Measurements from ENCODE around the gene DYRK2.

Gene DYRK2
- total RNA-seq = 156 to 182 reads per million in 2 donors

- peak; percentile 44 to 91 (median 67) for DNase-seq
Measured at GRCh38 chr12:67648521-67649260, at the start of gene DYRK2. Gene DYRK2, plus strand, starts transcription at chr12:67648745. Its CDS starts 389 bp downstream, at chr12:67649134.

- peak in 1 of 5 experiments; percentile 14 for DNase-seq
Measured at GRCh38 chr12:67599691-67600090, 48.9 kb upstream of the DYRK2 start.

GRCh38 chr12:67601126-67601525 lies 47.4 kb upstream of the DYRK2 start:
- no peak for DNase-seq

DNA sequence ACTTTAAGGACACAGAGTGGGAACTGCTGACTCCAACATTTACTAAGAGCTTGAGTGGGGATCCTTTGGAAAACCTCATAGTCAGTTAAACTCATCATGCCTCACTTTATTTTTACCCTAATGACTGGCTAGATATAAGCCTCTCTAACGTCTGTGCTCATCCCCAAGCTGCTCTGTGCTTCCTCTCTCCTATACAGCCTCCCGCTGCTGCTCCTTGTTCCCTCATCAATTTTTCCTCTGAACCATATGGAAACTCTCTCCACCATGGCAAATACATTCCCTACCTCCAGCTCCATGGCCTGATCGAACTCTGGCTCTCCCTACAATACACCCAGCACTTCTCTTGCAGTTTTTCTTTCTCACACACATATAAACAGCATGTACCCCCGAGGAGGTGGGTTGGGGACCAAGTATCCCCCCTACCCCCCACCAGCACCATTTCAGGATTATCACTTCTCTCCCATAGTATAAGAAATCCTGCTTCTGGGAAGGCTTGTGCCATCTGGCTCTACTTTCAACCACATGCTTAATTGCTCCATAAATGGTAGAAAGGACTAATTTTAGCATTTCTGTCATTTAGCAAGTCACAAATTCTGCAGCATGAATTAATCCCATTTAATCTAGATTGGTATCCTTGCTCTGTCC lies 39.2 kb upstream of the DYRK2 start:
- DNase-seq = no peak

GRCh38 chr12:67613040-67613439 lies 35.5 kb upstream of the DYRK2 start:
- DNase-seq = no peak

- DNase-seq = no peak
Measured at GRCh38 chr12:67617629-67618028, 30.9 kb upstream of the DYRK2 start.

GRCh38 chr12:67618303-67618702 lies 30.2 kb upstream of the DYRK2 start:
- DNase-seq = no peak

DNA sequence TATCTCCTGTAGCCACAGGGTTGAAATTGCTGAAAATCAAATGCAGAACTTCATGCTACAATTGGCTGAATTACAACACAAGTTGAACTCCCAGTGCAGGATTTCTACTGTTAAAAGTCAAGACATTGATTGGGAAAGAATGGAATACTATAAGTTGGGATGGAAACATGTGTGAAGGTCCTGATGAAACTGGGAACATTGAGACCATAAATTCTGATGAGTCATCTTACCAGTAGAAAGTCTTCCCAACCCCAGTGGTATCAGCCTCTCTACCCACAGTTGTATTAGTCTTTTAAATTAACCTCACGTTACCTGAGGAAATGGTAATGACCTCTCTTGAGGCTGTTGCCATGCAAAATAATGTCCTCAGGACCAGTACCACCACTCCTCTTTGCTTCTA lies 27.4 kb upstream of the DYRK2 start:
- DNase-seq = no peak

GRCh38 chr12:67621926-67622325 lies 26.6 kb upstream of the DYRK2 start:
- no peak for DNase-seq

- no peak for DNase-seq
Measured at GRCh38 chr12:67623259-67623658, 25.3 kb upstream of the DYRK2 start.

DNA sequence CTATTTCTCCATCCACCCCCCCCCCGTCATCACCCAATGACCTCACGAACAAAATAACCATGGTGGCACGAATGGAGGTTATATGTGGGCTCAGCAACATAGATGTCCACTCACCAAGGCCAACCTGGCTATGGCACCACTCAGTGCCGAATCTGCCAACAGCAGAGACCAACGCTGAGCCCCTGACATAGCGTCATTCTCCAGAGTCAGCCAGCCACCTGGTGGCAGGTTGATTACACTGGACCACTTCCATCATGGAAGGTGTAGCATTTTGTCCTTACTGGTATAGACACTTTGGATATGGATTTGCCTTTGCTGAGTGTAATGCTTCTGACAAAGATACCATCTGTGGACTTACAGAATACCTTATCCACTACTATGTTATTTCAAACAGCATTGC lies 24.2 kb upstream of the DYRK2 start:
- DNase-seq = no peak

- DNase-seq = no peak
Measured at GRCh38 chr12:67625004-67625403, 23.5 kb upstream of the DYRK2 start.

DNA sequence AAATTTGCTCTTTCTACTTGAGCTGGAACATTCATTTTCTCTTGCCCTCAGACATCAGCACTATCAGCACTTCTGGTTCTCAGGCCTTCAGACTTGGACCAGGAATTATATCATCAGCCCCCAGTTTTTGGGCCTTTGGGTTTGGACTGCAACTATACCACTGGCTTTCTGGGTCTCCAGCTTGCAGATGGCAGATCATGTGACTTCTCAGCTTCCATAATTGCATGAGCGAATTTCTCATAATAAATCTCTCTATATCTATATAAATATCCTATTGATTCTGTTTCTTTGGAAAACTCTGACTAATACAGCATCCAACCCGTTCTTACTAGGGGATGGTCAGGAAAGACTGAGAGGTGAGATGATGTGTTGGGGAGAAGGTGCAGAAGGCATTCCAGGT lies 22.4 kb upstream of the DYRK2 start:
- no peak for DNase-seq

GRCh38 chr12:67630373-67631088 lies 18.0 kb upstream of the DYRK2 start:
- peak; percentile 47 to 99 (median 83) for DNase-seq

DNA sequence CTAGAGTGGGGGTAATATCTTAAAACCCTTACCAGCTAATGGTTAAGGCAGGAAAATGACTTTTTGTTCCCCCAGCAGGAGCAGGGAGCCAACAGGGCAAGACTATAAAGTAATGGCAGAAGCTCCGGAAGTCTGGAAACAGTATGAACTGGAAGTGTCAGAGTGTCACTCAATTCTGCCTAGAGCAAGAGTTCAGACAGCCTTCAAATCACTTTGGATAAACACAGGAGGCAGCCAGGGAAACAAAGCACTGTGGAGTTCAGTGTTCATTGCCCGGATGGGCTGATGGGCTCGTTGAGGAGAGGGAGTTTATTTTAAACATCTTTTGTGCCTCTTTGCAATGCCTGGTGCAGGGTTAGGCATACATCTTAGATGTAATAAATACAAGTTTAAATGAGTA lies 16.5 kb upstream of the DYRK2 start:
- no peak for DNase-seq

- no peak for DNase-seq
Measured at GRCh38 chr12:67633024-67633610, 15.4 kb upstream of the DYRK2 start.

- no peak for DNase-seq
Measured at GRCh38 chr12:67633708-67634107, 14.8 kb upstream of the DYRK2 start.

DNA sequence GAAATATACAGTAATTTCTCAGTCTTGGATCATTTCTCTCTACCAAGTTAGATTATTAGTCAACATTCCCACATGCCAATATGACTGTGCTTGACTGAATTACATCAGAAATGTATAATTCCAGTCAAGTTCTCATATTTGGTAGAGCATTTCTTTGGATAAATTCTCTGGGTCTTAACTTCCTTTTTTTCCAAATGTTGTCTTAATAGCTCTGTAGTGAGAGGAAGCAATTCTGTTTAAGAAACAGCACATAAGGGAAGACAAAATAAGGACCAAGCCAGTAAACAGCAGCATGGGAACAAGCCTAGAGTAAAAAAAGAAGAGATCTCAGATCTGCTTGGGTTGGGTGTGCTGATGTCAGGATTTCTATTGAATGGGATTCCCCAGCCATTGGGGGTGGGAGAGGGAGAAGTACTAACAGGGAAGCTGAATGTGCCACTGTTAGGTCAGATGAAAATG lies 14.2 kb upstream of the DYRK2 start:
- DNase-seq = no peak

GRCh38 chr12:67637718-67638117 lies 10.8 kb upstream of the DYRK2 start:
- DNase-seq = no peak

DNA sequence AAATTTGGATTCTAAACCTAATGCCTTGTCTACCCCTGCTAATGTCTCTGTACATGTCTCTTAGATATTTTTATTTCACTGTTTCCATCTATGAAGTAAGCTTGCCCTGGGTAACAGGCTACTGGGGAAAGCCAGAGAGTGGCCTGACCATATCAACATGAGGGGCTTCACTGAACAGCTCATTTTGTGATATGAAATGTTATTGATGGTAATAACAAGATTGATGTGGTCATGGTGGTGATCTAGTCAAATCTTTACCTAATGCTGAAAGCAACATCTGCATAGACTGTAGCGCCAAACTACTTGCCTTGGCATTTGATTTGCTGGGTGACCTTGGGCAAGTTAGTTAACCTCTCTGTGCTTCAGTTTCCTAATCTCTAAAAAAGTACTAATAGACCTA lies 9.9 kb upstream of the DYRK2 start:
- DNase-seq = no peak

DNA sequence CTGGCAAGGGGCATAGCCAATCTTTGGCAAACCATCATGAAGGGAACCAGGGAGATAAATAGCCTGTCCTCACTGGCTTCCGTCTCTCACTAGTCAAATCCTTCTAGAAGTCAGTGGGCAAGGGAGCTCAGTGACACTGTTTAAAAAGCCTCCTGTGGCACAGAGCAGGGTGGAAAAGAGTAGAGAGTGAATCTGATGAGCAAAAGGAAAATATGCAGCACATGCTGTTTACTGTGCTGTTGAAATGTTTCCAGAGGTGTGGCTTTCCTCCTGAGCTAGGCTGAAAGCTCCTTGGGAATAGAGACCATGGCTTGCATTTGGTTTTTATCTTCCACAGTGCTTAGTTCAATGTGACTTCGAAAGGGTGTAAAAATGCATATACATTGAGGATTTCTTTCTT lies 7.7 kb upstream of the DYRK2 start:
- DNase-seq = no peak

DNA sequence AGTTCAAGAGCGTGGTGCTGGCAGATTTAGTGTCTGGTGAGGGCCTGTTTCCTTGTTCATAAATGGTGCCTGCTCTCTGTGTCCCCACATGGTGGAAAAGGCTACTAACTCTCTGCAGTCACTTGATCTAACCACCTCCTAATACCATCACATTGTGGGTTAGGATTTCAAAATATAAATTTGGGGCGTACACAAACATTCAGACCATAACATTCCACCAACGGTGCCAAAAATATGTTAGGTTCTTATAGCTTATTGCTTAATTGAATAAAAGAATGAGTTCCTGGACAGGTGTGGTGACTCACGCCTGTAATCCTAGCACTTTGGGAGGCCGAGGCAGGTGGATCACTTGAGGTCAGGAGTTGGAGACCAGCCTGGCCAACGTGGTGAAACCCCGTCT lies 3.4 kb upstream of the DYRK2 start:
- DNase-seq = no peak

DNA sequence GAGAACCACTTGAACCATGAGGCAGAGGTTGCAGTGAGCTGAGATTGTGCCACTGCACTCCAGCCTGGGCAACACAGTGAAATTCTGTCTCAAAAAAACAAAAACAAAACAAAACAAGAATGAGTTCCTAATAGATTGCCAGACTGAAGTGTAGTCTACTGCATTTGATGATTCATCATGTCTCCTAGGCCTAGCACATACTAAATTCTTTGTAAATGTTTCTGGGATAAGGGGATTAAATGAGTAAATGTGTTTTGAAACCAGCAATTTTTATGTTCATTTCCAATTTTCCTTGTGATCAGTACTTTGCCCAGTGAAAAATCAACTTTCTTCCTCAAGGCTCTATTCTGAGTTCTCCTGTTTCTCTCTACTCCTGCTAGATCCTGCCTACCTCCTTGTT lies 2.9 kb upstream of the DYRK2 start:
- no peak for DNase-seq
